ENCODE results near the gene TINCR.

Gene TINCR

DNA sequence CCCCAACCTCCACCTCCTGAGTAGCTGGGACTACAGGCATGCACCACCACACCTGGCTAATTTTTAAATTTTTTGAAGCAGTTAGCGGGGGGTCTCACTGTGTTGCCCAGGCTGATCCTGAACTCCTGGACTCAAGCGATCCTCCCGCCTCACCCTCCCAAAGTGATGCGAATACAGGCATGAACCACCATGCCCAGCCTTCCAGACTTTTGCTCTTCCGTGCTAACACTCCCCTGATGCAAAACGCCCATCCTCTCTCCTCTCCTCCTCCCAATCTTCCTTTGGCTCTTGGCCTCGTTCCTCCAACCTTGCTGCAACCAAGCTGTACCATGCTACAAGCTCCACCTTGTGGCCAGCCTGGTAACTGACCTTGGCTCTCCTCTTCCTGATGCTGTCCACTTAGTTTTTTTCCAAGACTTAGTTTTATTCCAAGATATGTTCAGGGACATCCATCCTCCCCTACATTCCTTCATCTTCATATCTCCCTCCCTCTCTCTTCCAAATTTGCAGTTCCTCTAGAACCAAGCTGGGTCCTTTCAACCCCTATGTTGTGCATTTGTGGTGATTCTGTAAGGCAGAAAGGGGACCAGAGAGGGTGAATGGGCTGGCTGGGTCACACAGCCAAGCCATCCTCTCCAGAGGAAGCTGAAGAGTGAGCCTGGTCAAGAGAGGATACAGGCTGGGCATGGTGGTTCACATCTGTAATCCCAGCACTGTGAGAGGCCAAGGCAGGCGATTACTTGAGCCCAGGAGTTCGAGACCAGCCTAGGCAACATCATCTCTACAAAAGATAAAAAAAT lies 32.8 kb downstream of the TINCR start:
- H3K4me3 ChIP-seq (ENCODE audit: low read depth, low read length) = no peak overlapping the region
- TF ChIP-seq, protein P1, sequence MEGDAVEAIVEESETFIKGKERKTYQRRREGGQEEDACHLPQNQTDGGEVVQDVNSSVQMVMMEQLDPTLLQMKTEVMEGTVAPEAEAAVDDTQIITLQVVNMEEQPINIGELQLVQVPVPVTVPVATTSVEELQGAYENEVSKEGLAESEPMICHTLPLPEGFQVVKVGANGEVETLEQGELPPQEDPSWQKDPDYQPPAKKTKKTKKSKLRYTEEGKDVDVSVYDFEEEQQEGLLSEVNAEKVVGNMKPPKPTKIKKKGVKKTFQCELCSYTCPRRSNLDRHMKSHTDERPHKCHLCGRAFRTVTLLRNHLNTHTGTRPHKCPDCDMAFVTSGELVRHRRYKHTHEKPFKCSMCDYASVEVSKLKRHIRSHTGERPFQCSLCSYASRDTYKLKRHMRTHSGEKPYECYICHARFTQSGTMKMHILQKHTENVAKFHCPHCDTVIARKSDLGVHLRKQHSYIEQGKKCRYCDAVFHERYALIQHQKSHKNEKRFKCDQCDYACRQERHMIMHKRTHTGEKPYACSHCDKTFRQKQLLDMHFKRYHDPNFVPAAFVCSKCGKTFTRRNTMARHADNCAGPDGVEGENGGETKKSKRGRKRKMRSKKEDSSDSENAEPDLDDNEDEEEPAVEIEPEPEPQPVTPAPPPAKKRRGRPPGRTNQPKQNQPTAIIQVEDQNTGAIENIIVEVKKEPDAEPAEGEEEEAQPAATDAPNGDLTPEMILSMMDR (conservative IDR thresholded peaks at IDR 0.05; ENCODE audit: low read depth, low read length) = peak; percentile 67
- DNase-seq (ENCODE audit: low read depth) = peak; percentile 12

DNA sequence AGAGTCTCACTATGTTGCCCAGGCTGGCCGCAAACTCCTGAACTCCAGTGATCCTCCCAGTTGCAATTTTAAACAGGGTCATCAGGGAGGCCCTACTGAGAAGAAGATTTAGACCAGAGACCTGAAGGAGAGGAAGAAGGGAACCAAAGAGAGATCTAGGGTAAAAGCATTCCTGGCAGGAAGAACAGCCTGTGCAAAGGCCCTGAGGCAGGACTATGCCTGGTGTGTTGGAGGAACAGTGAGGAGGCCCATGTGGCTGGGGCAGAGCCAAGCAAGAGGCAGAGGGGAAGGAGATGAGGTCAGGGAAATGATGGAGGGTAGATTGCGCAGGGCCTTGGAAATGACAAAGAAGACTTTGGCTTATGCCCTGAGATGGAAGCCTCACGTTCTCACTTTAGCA lies 34.5 kb downstream of the TINCR start:
- DNase-seq (ENCODE audit: low read depth) = no peak
- no peak overlapping the region for H3K4me3 ChIP-seq (ENCODE audit: low read depth, low read length)
- TF ChIP-seq, protein P1 (conservative IDR thresholded peaks at IDR 0.05; ENCODE audit: low read depth, low read length) = no peak

DNA sequence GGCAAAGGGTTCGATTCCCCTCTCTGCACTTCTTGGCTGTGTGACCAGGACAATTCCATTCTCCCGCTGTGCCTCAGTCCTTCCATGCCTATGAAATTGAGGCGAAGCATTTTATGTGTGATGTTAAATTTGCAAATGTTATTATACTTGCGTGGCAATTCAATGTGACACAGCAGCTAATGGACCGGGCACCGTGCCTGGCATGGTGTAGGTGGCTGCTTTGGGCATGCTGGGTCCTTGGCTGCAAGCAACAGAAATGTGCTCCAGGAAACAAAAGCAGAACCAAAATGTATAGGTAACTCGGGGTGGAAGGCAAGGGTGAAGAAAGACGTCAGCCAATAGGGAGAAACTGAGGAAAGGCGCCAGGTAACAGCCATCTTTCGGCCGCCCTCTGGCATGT lies 37.1 kb downstream of the TINCR start:
- TF ChIP-seq, protein P1 (conservative IDR thresholded peaks at IDR 0.05; ENCODE audit: low read depth, low read length) = no peak
- no peak for DNase-seq (ENCODE audit: low read depth)
- no peak overlapping the region for H3K4me3 ChIP-seq (ENCODE audit: low read depth, low read length)

DNA sequence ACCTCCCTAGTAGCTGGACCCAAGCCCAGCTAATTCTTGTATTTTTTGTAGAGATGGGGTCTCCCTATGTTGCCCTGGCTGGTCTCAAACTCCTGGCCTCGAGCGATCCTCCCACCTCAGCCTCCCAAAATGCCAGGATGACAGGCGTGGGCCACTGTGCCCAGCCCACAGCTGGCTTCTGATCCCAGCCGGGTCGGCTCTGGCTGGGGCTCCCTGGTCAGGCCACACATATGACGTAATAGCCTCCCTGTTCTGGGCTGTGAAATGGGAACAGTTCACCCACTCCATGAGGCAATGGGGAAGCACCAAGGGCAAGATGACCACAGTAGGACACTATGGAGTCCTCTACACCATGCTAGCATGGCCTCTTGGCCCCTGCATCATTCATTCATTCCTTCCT lies 41.1 kb downstream of the TINCR start:
- no peak overlapping the region for H3K4me3 ChIP-seq (ENCODE audit: low read depth, low read length)
- no peak for DNase-seq (ENCODE audit: low read depth)
- TF ChIP-seq, protein P1 (conservative IDR thresholded peaks at IDR 0.05; ENCODE audit: low read depth, low read length) = no peak

DNA sequence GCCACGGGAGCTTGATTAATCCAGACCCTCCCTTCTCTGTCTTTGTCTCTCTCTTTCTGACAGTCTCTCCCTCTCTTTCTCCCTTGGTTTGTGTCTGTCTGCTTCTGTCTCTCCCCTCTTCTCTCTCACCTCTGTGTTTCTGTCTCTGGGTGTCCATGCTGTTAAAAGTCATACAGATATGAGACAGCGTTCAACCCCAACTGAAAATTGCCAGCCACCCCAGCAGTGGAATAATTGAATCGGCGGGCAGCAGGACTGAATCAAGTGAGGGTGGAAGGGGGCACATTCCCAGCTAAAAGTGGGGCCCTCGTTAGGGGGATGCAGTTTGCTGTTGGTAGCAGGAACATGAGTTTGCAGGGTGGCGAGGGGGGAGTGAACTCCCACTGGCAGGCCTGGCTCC lies 43.7 kb downstream of the TINCR start:
- no peak for DNase-seq (ENCODE audit: low read depth)
- no peak overlapping the region for H3K4me3 ChIP-seq (ENCODE audit: low read depth, low read length)
- TF ChIP-seq, protein P1 (conservative IDR thresholded peaks at IDR 0.05; ENCODE audit: low read depth, low read length) = no peak

DNA sequence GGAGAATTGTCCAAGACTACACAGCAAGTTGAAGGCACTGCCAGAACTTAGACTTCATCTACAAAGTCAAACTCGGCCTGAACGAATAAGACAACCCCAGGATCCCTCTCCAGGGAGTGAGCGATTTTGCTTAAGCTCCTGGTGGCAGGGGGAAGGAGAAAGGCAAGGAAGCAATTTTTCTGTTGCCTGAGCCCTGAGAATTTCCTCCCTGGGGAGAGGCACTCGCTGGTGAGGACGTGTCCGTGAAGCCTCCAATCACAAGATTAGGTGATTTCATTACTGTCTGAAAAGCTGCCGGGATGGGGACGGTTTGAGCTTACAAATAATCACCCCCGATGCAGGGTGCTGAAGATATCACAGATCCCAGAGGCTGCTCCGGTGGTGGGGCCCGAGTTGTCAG lies 45.6 kb downstream of the TINCR start:
- no peak overlapping the region for H3K4me3 ChIP-seq (ENCODE audit: low read depth, low read length)
- TF ChIP-seq, protein P1 (conservative IDR thresholded peaks at IDR 0.05; ENCODE audit: low read depth, low read length) = no peak
- DNase-seq (ENCODE audit: low read depth) = no peak

DNA sequence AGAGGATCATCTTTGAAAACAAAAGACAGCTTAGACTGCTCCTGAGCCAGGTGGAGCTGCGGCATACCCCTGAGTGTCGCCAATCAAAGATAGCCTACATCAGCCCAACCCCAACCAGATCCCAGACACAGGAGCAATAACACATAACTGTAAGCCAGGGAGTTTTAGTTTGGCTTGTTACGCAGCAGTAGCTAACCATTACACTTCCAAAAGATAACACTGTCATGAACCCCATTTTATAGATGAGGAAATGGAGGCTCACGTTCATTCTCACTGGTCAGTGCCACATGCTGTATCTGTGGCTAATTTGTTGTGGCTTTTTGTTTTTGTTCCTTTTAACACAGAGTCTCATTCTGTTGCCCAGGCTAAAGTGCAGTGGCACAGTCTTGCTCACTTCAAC lies 47.3 kb downstream of the TINCR start:
- TF ChIP-seq, protein P1 (conservative IDR thresholded peaks at IDR 0.05; ENCODE audit: low read depth, low read length) = no peak
- no peak for DNase-seq (ENCODE audit: low read depth)

More for the DNA sequence above, 47.3 kb downstream of the TINCR start:
- H3K4me3 ChIP-seq (ENCODE audit: low read depth, low read length) = no peak overlapping the region

Data from choroid plexus epithelial cell (primary cell).